ENCODE data around the gene OR52E6. TPM values are rescaled to one million over a fixed set of nuclear protein-coding genes. Genes with fewer than 3 reads are reported as not detected.

The OR52E6 gene
- total and polyA plus RNA-seq, 2 of the 8 experiments (the other 6 are each of a cell fraction or from before 2014, with no cell fraction given) = 0.14 TPM; not detected in 1

- WGBS, 2 experiments (ENCODE audit: extremely low coverage in 1 of 2, insufficient coverage in 1 of 2, insufficient read length in 1 of 2, insufficient replicate concordance in 2 of 2, low coverage in 1 of 2, low lambda C conversion rate in 2 of 2, missing lambda C conversion rate in 1 of 2) = 82% methylated on average over 2 of the region's 2 CpGs; no CpG with 5 or more reads in 1 of the 2 experiments
- CTCF ChIA-PET (ENCODE audit: partially characterized antibody) = no interaction called here
- Histone ChIP-seq H2AK5ac (ENCODE audit: low read depth, low read length) (no peak overlapping the region), H3K4me1 (replicated peaks in 1 of 4; ENCODE audit: control insufficient read depth in 3 of 4, insufficient read depth in 4 of 4, low read length in 3 of 4) (no peaks in the 10 kb centered on the region), H4K8ac (ENCODE audit: extremely low read depth, insufficient read depth, low read length) (no peak overlapping the region), H4K20me1 (replicated peaks in 1 of 2; ENCODE audit: control insufficient read depth in 1 of 2, insufficient read depth in 2 of 2, low read length in 2 of 2) (no peaks in the 10 kb centered on the region), H3K4me2 (ENCODE audit: insufficient read depth in 1 of 2, low read depth in 2 of 2, low read length in 2 of 2) (no peak overlapping the region), H2BK20ac (ENCODE audit: low read length) (no peak overlapping the region), H3K4ac (replicated peaks; ENCODE audit: insufficient read length, low read depth, low read length) (no peak overlapping the region), H3K23ac (ENCODE audit: insufficient read length) (no peak overlapping the region), H2BK15ac (ENCODE audit: low read length) (no peak overlapping the region), H3K27me3 (replicated peaks in 1 of 4; ENCODE audit: control insufficient read depth in 3 of 4, extremely low read depth in 1 of 4, insufficient read depth in 3 of 4, low read length in 3 of 4) (no peaks in the 10 kb centered on the region), H3K56ac (replicated peaks; ENCODE audit: insufficient read length, low read depth, low read length) (no peak overlapping the region), H3K9ac (replicated peaks in 1 of 4; ENCODE audit: extremely low read depth in 1 of 4, low read depth in 3 of 4, low read length in 3 of 4) (no peak overlapping the region), H3K36me3 (ENCODE audit: control insufficient read depth in 2 of 4, insufficient read depth in 4 of 4, low read length in 3 of 4) (no peaks in the 10 kb centered on the region), H2AFZ (ENCODE audit: low read length) (no peak overlapping the region), H3K18ac (ENCODE audit: extremely low read depth, low read length) (no peak overlapping the region), H3K4me3 (ENCODE audit: extremely low read depth in 1 of 4, insufficient read depth in 2 of 4, low read depth in 3 of 4, low read length in 4 of 4) (no peak overlapping the region), H3K14ac (ENCODE audit: insufficient read length) (no peak overlapping the region), H3K23me2 (ENCODE audit: low read depth, low read length) (no peaks in the 10 kb centered on the region), H2BK12ac (ENCODE audit: low read depth, low read length) (no peak overlapping the region), H3K79me1 (ENCODE audit: low read depth, low read length) (no peaks in the 10 kb centered on the region), H2BK5ac (ENCODE audit: low read depth, low read length) (no peak overlapping the region), H4K91ac (replicated peaks; ENCODE audit: insufficient read length, low read length) (no peak overlapping the region), H3K9me3 (ENCODE audit: insufficient read depth in 2 of 2, low read depth in 1 of 2, low read length in 1 of 2) (no peaks in the 10 kb centered on the region), H3K27ac (ENCODE audit: low read depth, low read length) (no peak overlapping the region), H3K79me2 (ENCODE audit: control insufficient read depth in 1 of 2, insufficient read depth in 2 of 2, low read length in 2 of 2) (no peaks in the 10 kb centered on the region), H4K5ac (ENCODE audit: insufficient read length, low read depth, low read length) (no peak overlapping the region), H2BK120ac (replicated peaks; ENCODE audit: low read depth, low read length) (no peak overlapping the region)
- DNase-seq (ENCODE audit: low read depth in 1 of 2, low spot score in 2 of 2) = no peak
- POLR2A ChIA-PET (ENCODE audit: partially characterized antibody) = no interaction called here
- no peak for FAIRE-seq
- TF ChIP-seq MAFK (IDR thresholded peaks at IDR 0.05; ENCODE audit: low read depth, low read length) = no peak
These were observed 4.0 kb downstream of the OR52E6 start for GRCh38 chr11:5837695-5838094.
